DND-41 (cell line): ENCODE results near the gene JARID2.

ENCODE experiments used
- ATAC-seq: fragments of 200-7000 bp; cut with Tn5 transposase; 3 replicates; pipeline ENCODE4 v1.9.1; 2021; ENCODE audit warnings: low read depth; ENCODE audit not compliant: insufficient read depth
- DNase-seq: peaks from one replicate; pipeline ENCODE4 v3.0.0-alpha.2; 2020
- H2AFZ ChIP-seq: 2 replicates; pipeline ENCODE4 v1.6.0; 2012; ENCODE audit warnings: low read depth, low read length
- H3K27ac ChIP-seq: 2 replicates; pipeline ENCODE4 v1.5.1; 2012; ENCODE audit warnings: low read length, inconsistent platforms
- H3K27me3 ChIP-seq: fragments of 200-600 bp; sonication (generic); 2 replicates; pipeline ENCODE4 v1.6.0; 2012; ENCODE audit warnings: low read length, mild to moderate bottlenecking, inconsistent platforms; ENCODE audit not compliant: insufficient read depth, poor library complexity
- H3K36me3 ChIP-seq: 2 replicates; pipeline ENCODE4 v1.5.1; 2012; ENCODE audit warnings: low read length, inconsistent platforms; ENCODE audit not compliant: insufficient read depth
- H3K4me1 ChIP-seq: 2 replicates; pipeline ENCODE4 v1.5.1; 2012; ENCODE audit warnings: mild to moderate bottlenecking, low read length; ENCODE audit not compliant: insufficient read depth
- H3K4me2 ChIP-seq: 2 replicates; pipeline ENCODE4 v1.6.0; 2012; ENCODE audit warnings: mild to moderate bottlenecking, moderate library complexity, low read length, inconsistent platforms; ENCODE audit not compliant: insufficient read depth
- H3K4me3 ChIP-seq, 2 experiments: fragments of 200-600 bp in 1 of 2; shearing (Covaris generic) in 1 of 2; 2 replicates each; pipeline ENCODE4 v1.5.1; 2012 to 2016; ENCODE audit warnings: inconsistent platforms in 2 of 2, low read length in 2 of 2, mild to moderate bottlenecking in 2 of 2, low read depth in 1 of 2, moderate library complexity in 1 of 2
- H3K79me2 ChIP-seq: 2 replicates; pipeline ENCODE4 v1.6.0; 2012; ENCODE audit warnings: low read length, inconsistent platforms; ENCODE audit not compliant: insufficient read depth
- H3K9ac ChIP-seq: 2 replicates; pipeline ENCODE4 v1.6.0; 2012; ENCODE audit warnings: low read depth, mild to moderate bottlenecking, inconsistent platforms, low read length, moderate library complexity
- H3K9me3 ChIP-seq: 2 replicates; pipeline ENCODE4 v1.5.1; 2012; ENCODE audit warnings: low read length, moderate library complexity, mild to moderate bottlenecking, inconsistent platforms; ENCODE audit not compliant: insufficient read depth, severe bottlenecking
- H4K20me1 ChIP-seq: 2 replicates; pipeline ENCODE4 v1.6.0; 2012; ENCODE audit warnings: low read length; ENCODE audit not compliant: insufficient read depth
- CTCF ChIP-seq: IDR thresholded peaks from 2 replicates; pipeline ENCODE4 v1.5.1; 2012; ENCODE audit warnings: borderline replicate concordance, low read length, moderate library complexity, mild to moderate bottlenecking; ENCODE audit not compliant: poor library complexity, severe bottlenecking; ENCODE audit errors: extremely low read depth
- EZH2 ChIP-seq: IDR thresholded peaks from 3 replicates; pipeline ENCODE4 v1.6.1; 2012; ENCODE audit warnings: borderline replicate concordance, low read depth, mild to moderate bottlenecking, moderate library complexity, low read length, inconsistent platforms; ENCODE audit not compliant: severe bottlenecking

The JARID2 gene

GRCh38 chr6:15304337-15305042 lies 58.6 kb downstream of the JARID2 start:
- no peaks in the 10 kb centered on the region for H3K27me3 ChIP-seq
- H3K9ac ChIP-seq: no peak overlapping the region
- no peak overlapping the region for H3K4me3 ChIP-seq
- no peaks in the 10 kb centered on the region for H3K4me1 ChIP-seq
- ATAC-seq: no peak
- DNase-seq: no peak
- no peaks in the 10 kb centered on the region for H3K9me3 ChIP-seq
- peaks cover 83% of the 10 kb centered on the region for H3K79me2 ChIP-seq
- no peak overlapping the region for H3K4me2 ChIP-seq
- H3K27ac ChIP-seq: no peak overlapping the region
- no peaks in the 10 kb centered on the region for H3K36me3 ChIP-seq
- H2AFZ ChIP-seq: no peak overlapping the region
- TF ChIP-seq EZH2 (no peak), CTCF (no peak)
- peaks cover 51% of the 10 kb centered on the region for H4K20me1 ChIP-seq

- Histone ChIP-seq H3K27ac (no peak overlapping the region), H3K79me2 (peaks cover 81% of the 10 kb centered on the region), H3K4me1 (no peaks in the 10 kb centered on the region), H3K9me3 (no peaks in the 10 kb centered on the region), H3K36me3 (no peaks in the 10 kb centered on the region), H3K9ac (no peak overlapping the region), H4K20me1 (peaks cover 48% of the 10 kb centered on the region), H3K27me3 (no peaks in the 10 kb centered on the region), H2AFZ (no peak overlapping the region), H3K4me3 (no peak overlapping the region), H3K4me2 (no peak overlapping the region)
- DNase-seq: no peak
- no peak for ATAC-seq
- no peak for TF ChIP-seq CTCF
- no peak for TF ChIP-seq EZH2
Observed at GRCh38 chr6:15305496-15305895, 59.6 kb downstream of the JARID2 start.

- Histone ChIP-seq H4K20me1 (peaks cover 45% of the 10 kb centered on the region), H3K9me3 (no peaks in the 10 kb centered on the region), H3K36me3 (no peaks in the 10 kb centered on the region), H3K4me1 (no peaks in the 10 kb centered on the region), H2AFZ (no peak overlapping the region), H3K4me2 (no peak overlapping the region), H3K27ac (no peak overlapping the region), H3K79me2 (peaks cover 81% of the 10 kb centered on the region), H3K4me3 (no peak overlapping the region), H3K9ac (no peak overlapping the region), H3K27me3 (no peaks in the 10 kb centered on the region)
- TF ChIP-seq EZH2: no peak
- no peak for TF ChIP-seq CTCF
- ATAC-seq (no peak), DNase-seq (no peak)
Observed at GRCh38 chr6:15305909-15306308, 60.0 kb downstream of the JARID2 start.
